GM19193 (cell line): ENCODE measurements around the gene LDLRAD4.

Experiments
- POLR2A ChIP-seq: IDR thresholded peaks from 4 replicates; pipeline ENCODE4 v1.6.1; 2011; ENCODE audit not compliant: insufficient read depth, insufficient read length; ENCODE audit errors: extremely low read depth

The LDLRAD4 gene

GRCh38 chr18:13187498-13187897, 31.1 kb upstream of the LDLRAD4 start:
- TF ChIP-seq POLR2A = no peak

- TF ChIP-seq POLR2A = no peak
These were observed 27.5 kb upstream of the LDLRAD4 start for GRCh38 chr18:13191031-13191430.

- no peak for TF ChIP-seq POLR2A
These were observed 26.8 kb upstream of the LDLRAD4 start for GRCh38 chr18:13191779-13192178.

GRCh38 chr18:13192970-13193369, 25.6 kb upstream of the LDLRAD4 start:
- TF ChIP-seq POLR2A = no peak

- TF ChIP-seq POLR2A = no peak
These were observed 24.3 kb upstream of the LDLRAD4 start for GRCh38 chr18:13194239-13194638.

- no peak for TF ChIP-seq POLR2A
These were observed 19.9 kb upstream of the LDLRAD4 start for GRCh38 chr18:13198701-13199100.

GRCh38 chr18:13199169-13199568, 19.4 kb upstream of the LDLRAD4 start:
- TF ChIP-seq POLR2A = no peak

- TF ChIP-seq POLR2A = no peak
These were observed 17.3 kb upstream of the LDLRAD4 start for GRCh38 chr18:13201292-13201691.

- no peak for TF ChIP-seq POLR2A
These were observed 16.0 kb upstream of the LDLRAD4 start for GRCh38 chr18:13202571-13202970.

GRCh38 chr18:13206301-13206700, 12.3 kb upstream of the LDLRAD4 start:
- TF ChIP-seq POLR2A = no peak

- no peak for TF ChIP-seq POLR2A
These were observed 11.3 kb upstream of the LDLRAD4 start for GRCh38 chr18:13207294-13207693.

GRCh38 chr18:13211534-13211933, 7.0 kb upstream of the LDLRAD4 start:
- TF ChIP-seq POLR2A = no peak

GRCh38 chr18:13213036-13213795, 5.3 kb upstream of the LDLRAD4 start:
- no peak for TF ChIP-seq POLR2A

- TF ChIP-seq POLR2A = no peak
These were observed 4.0 kb upstream of the LDLRAD4 start for GRCh38 chr18:13214609-13215008.

GRCh38 chr18:13216092-13216582, 2.4 kb upstream of the LDLRAD4 start:
- TF ChIP-seq POLR2A = no peak

- TF ChIP-seq POLR2A = no peak
These were observed 1.7 kb upstream of the LDLRAD4 start for GRCh38 chr18:13216711-13217465.
